Measurements from ENCODE around the gene FCAMR.

FCAMR gene

GRCh38 chr1:206913766-206914537, 56.3 kb downstream of the FCAMR start:
- in situ Hi-C loops (cut with HindIII; ENCODE audit: low sequenced_read_pairs) = no loop called here

- in situ Hi-C loops (cut with HindIII; ENCODE audit: low sequenced_read_pairs) = no loop called here
Measured at GRCh38 chr1:206912445-206913095, 57.7 kb downstream of the FCAMR start.

GRCh38 chr1:206911064-206911663, 59.1 kb downstream of the FCAMR start:
- in situ Hi-C loops (cut with HindIII; ENCODE audit: low sequenced_read_pairs) = no loop called here

GRCh38 chr1:206909883-206910318, 60.4 kb downstream of the FCAMR start:
- in situ Hi-C loops (cut with HindIII; ENCODE audit: low sequenced_read_pairs) = no loop called here

- in situ Hi-C loops (cut with HindIII; ENCODE audit: low sequenced_read_pairs) = no loop called here
Measured at GRCh38 chr1:206909161-206909882, 60.9 kb downstream of the FCAMR start.

GRCh38 chr1:206908038-206908437, 62.2 kb downstream of the FCAMR start:
- in situ Hi-C loops (cut with HindIII; ENCODE audit: low sequenced_read_pairs) = no loop called here

All from DLD1 (cell line).